ENCODE measurements around the gene EXPH5. TPM values are rescaled to one million over a fixed set of nuclear protein-coding genes. Genes with fewer than 3 reads are reported as not detected.

The EXPH5 gene
- total and polyA plus RNA-seq, 2 of the 8 experiments (the other 6 are each of a cell fraction or from before 2014, with no cell fraction given): 1.1 to 11.5 TPM

GRCh38 chr11:108599978-108600377, 6.4 kb upstream of the EXPH5 start:
- FAIRE-seq (no peak), DNase-seq (ENCODE audit: low read depth in 1 of 2, low spot score in 2 of 2) (no peak)
- H3K36me3 ChIP-seq (ENCODE audit: control insufficient read depth in 2 of 4, insufficient read depth in 4 of 4, low read length in 3 of 4): no peaks in the 10 kb centered on the region
- no peak overlapping the region for H2BK120ac ChIP-seq (replicated peaks; ENCODE audit: low read depth, low read length)
- no peak overlapping the region for H2BK12ac ChIP-seq (ENCODE audit: low read depth, low read length)
- H3K9ac ChIP-seq (replicated peaks in 1 of 4; ENCODE audit: extremely low read depth in 1 of 4, low read depth in 3 of 4, low read length in 3 of 4): no peak overlapping the region
- H2BK20ac ChIP-seq (ENCODE audit: low read length): no peak overlapping the region
- H3K4me2 ChIP-seq (ENCODE audit: insufficient read depth in 1 of 2, low read depth in 2 of 2, low read length in 2 of 2): no peak overlapping the region
- H3K14ac ChIP-seq (ENCODE audit: insufficient read length): no peak overlapping the region
- H3K4me3 ChIP-seq (ENCODE audit: extremely low read depth in 1 of 4, insufficient read depth in 2 of 4, low read depth in 3 of 4, low read length in 4 of 4): no peak overlapping the region
- H4K91ac ChIP-seq (replicated peaks; ENCODE audit: insufficient read length, low read length): no peak overlapping the region
- TF ChIP-seq CHD1 (IDR thresholded peaks at IDR 0.05; ENCODE audit: low read depth, low read length) (no peak), MAFK (IDR thresholded peaks at IDR 0.05; ENCODE audit: low read depth, low read length) (no peak)
- ChIA-PET POLR2A (ENCODE audit: partially characterized antibody) (no interaction called here), CTCF (ENCODE audit: partially characterized antibody) (no interaction called here)
- no peaks in the 10 kb centered on the region for H3K79me1 ChIP-seq (ENCODE audit: low read depth, low read length)
- H3K9me3 ChIP-seq (ENCODE audit: insufficient read depth in 2 of 2, low read depth in 1 of 2, low read length in 1 of 2): no peaks in the 10 kb centered on the region
- no peak overlapping the region for H3K4ac ChIP-seq (replicated peaks; ENCODE audit: insufficient read length, low read depth, low read length)
- H3K27me3 ChIP-seq (replicated peaks in 1 of 4; ENCODE audit: control insufficient read depth in 3 of 4, extremely low read depth in 1 of 4, insufficient read depth in 3 of 4, low read length in 3 of 4): no peaks in the 10 kb centered on the region
- H2BK15ac ChIP-seq (ENCODE audit: low read length): no peak overlapping the region
- no peak overlapping the region for H3K27ac ChIP-seq (ENCODE audit: low read depth, low read length)
- no peak overlapping the region for H3K18ac ChIP-seq (ENCODE audit: extremely low read depth, low read length)
- H3K23ac ChIP-seq (ENCODE audit: insufficient read length): no peak overlapping the region
- 100% methylated on average over 2 of the region's 2 CpGs; no CpG with 5 or more reads in 1 of the 2 experiments for WGBS, 2 experiments (ENCODE audit: extremely low coverage in 1 of 2, insufficient coverage in 1 of 2, insufficient read length in 1 of 2, insufficient replicate concordance in 2 of 2, low coverage in 1 of 2, low lambda C conversion rate in 2 of 2, missing lambda C conversion rate in 1 of 2)
- no peaks in the 10 kb centered on the region for H3K23me2 ChIP-seq (ENCODE audit: low read depth, low read length)
- no peak overlapping the region for H4K5ac ChIP-seq (ENCODE audit: insufficient read length, low read depth, low read length)
- peaks cover 0 to 7% (median 5%) of the 10 kb centered on the region in 4 experiments; a peak in 6 of 7 replicates for H3K4me1 ChIP-seq (replicated peaks in 1 of 4; ENCODE audit: control insufficient read depth in 3 of 4, insufficient read depth in 4 of 4, low read length in 3 of 4)
- H3K56ac ChIP-seq (replicated peaks; ENCODE audit: insufficient read length, low read depth, low read length): no peak overlapping the region
- no peak overlapping the region for H2BK5ac ChIP-seq (ENCODE audit: low read depth, low read length)
- H2AK5ac ChIP-seq (ENCODE audit: low read depth, low read length): no peak overlapping the region
- H3K79me2 ChIP-seq (ENCODE audit: control insufficient read depth in 1 of 2, insufficient read depth in 2 of 2, low read length in 2 of 2): no peaks in the 10 kb centered on the region
- no peak overlapping the region for H2AFZ ChIP-seq (ENCODE audit: low read length)
- no peaks in the 10 kb centered on the region for H4K20me1 ChIP-seq (replicated peaks in 1 of 2; ENCODE audit: control insufficient read depth in 1 of 2, insufficient read depth in 2 of 2, low read length in 2 of 2)
- no peak overlapping the region for H4K8ac ChIP-seq (ENCODE audit: extremely low read depth, insufficient read depth, low read length)
